Loucy (cell line): Measurements from ENCODE around the gene LAMA5.

Experiments
- CTCF ChIP-seq: fragments of 200-600 bp; sonication (generic); conservative IDR thresholded peaks from 2 replicates; pipeline ENCODE4 v1.5.1; 2014; ENCODE audit warnings: mild to moderate bottlenecking, antibody characterized with exemption, low read length
- EZH2phosphoT487 ChIP-seq: fragments of 200-600 bp; IDR thresholded peaks from 2 replicates; pipeline ENCODE4 v1.6.1; 2018; ENCODE audit warnings: antibody characterized with exemption, mild to moderate bottlenecking, moderate library complexity, borderline replicate concordance

- TF ChIP-seq CTCF (no peak), EZH2phosphoT487 (no peak)
These were observed 105.0 kb downstream of the LAMA5 start for GRCh38 chr20:62262064-62262463.
